Activated naive CD4-positive, alpha-beta T cell treated with anti-CD3 and anti-CD28 coated beads, Interleukin-2, amount 50 U/mL, for 72 hours (primary cell): ENCODE measurements around the gene NR1H3. TPM values are rescaled to one million over a fixed set of nuclear protein-coding genes. Genes with fewer than 3 reads are reported as not detected.
A peak's percentile ranks its signal among the peaks of the same experiment; 100 is the strongest.

ENCODE experiments used
- ATAC-seq, 2 donors: fragments of 150-1000 bp; cut with Tn5 transposase; 2 replicates each; pipeline ENCODE4 v1.10.0; 2021; ENCODE audit warnings: mild to moderate bottlenecking in 2 of 2, moderate library complexity in 2 of 2
- DNase-seq, 2 donors: peaks; one replicate each; pipeline ENCODE4 v3.0.0; 2021 to 2022; ENCODE audit warnings: low spot score in 2 of 2
- H3K27ac Mint-ChIP-seq, 2 donors: one replicate each; pipeline ENCODE4 v1.8.0; 2022; ENCODE audit warnings: mild to moderate bottlenecking in 2 of 2, mixed read lengths in 2 of 2
- H3K36me3 Mint-ChIP-seq, 2 donors: one replicate each; pipeline ENCODE4 v1.8.0; 2022; ENCODE audit warnings: mixed read lengths in 2 of 2
- H3K9me3 Mint-ChIP-seq, 2 donors: one replicate each; pipeline ENCODE4 v1.8.0; 2022; ENCODE audit warnings: mixed read lengths in 2 of 2
- total RNA-seq, 2 donors: library from RNA; stranded (reverse); gene quantifications; one replicate each; pipeline ENCODE4 v1.2.3, GENCODE V29; 2022

Gene NR1H3
- total RNA-seq, 2 donors from 2014 or later, result 6.9 to 11.1 TPM

- Mint-ChIP-seq H3K36me3 (no peaks in the 10 kb centered on the region), H3K27ac (peak overlapping the region in 1 of 2 donors; percentile 58), H3K9me3 (no peaks in the 10 kb centered on the region)
- no peak for ATAC-seq
- no peak for DNase-seq
Observed at GRCh38 chr11:47258317-47258902, 614 bp downstream of the NR1H3 start.

- no peaks in the 10 kb centered on the region for H3K9me3 Mint-ChIP-seq
- no peaks in the 10 kb centered on the region for H3K36me3 Mint-ChIP-seq
- DNase-seq, result peak in 1 of 2 donors; percentile 39
- ATAC-seq, result peak; percentile 85
- peak overlapping the region in 1 of 2 donors; percentile 9 for H3K27ac Mint-ChIP-seq
Observed at GRCh38 chr11:47259232-47259977, 1.6 kb downstream of the NR1H3 start.

DNA sequence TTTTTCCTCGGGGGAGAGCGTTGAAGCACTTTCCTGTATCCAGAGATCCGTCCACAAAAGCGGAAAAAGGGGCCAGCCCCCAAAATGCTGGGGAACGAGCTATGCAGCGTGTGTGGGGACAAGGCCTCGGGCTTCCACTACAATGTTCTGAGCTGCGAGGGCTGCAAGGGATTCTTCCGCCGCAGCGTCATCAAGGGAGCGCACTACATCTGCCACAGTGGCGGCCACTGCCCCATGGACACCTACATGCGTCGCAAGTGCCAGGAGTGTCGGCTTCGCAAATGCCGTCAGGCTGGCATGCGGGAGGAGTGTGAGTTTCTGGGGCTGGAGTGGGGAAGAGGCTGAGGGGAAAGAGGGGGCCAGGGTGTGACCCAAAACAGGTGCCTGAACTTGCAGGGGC is 2.6 kb downstream of the NR1H3 start:
- Mint-ChIP-seq H3K27ac (peak overlapping the region in 1 of 2 donors; percentile 9), H3K9me3 (no peaks in the 10 kb centered on the region), H3K36me3 (no peaks in the 10 kb centered on the region)
- no peak for DNase-seq
- ATAC-seq, result no peak

DNA sequence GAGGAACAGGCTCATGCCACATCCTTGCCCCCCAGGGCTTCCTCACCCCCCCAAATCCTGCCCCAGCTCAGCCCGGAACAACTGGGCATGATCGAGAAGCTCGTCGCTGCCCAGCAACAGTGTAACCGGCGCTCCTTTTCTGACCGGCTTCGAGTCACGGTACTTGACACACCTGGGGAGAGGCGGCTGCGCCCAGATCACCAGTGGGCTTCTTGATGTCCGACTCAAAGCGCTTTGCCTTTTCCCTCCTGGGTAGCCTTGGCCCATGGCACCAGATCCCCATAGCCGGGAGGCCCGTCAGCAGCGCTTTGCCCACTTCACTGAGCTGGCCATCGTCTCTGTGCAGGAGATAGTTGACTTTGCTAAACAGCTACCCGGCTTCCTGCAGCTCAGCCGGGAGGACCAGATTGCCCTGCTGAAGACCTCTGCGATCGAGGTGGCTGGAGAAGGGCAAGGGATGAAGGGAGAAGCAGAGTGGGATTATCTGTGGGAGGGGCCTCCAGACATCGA is 3.5 kb downstream of the NR1H3 start:
- H3K27ac Mint-ChIP-seq, result no peak overlapping the region
- no peaks in the 10 kb centered on the region for H3K9me3 Mint-ChIP-seq
- no peaks in the 10 kb centered on the region for H3K36me3 Mint-ChIP-seq
- no peak for DNase-seq
- no peak for ATAC-seq

GRCh38 chr11:47264119-47264518 is 6.3 kb downstream of the NR1H3 start:
- Mint-ChIP-seq H3K27ac (peak overlapping the region; percentile 24 to 26), H3K9me3 (no peaks in the 10 kb centered on the region), H3K36me3 (no peaks in the 10 kb centered on the region)
- ATAC-seq (no peak), DNase-seq (no peak)

DNA sequence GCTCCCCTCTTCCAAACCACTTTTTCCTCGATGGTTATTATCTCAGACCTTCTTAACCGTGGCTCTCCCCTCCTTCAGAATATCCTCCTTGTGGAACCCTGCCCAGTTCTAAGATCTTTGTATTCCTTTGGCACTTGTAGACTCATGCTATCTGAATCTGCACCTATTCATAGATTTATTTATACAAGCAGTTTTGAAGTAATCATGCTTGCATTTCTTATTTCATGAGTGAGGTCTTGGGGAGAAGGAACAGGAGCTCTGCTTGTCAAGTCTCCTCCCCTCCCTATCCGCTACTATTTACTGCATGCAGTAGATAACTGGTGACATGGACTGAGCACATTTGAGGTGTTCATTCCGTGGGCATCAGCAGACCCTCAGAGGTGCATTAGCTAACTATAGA is 6.7 kb downstream of the NR1H3 start:
- DNase-seq, result no peak
- no peak for ATAC-seq
- peak overlapping the region in 1 of 2 donors; percentile 26 for H3K27ac Mint-ChIP-seq
- no peaks in the 10 kb centered on the region for H3K9me3 Mint-ChIP-seq
- H3K36me3 Mint-ChIP-seq, result no peaks in the 10 kb centered on the region

DNA sequence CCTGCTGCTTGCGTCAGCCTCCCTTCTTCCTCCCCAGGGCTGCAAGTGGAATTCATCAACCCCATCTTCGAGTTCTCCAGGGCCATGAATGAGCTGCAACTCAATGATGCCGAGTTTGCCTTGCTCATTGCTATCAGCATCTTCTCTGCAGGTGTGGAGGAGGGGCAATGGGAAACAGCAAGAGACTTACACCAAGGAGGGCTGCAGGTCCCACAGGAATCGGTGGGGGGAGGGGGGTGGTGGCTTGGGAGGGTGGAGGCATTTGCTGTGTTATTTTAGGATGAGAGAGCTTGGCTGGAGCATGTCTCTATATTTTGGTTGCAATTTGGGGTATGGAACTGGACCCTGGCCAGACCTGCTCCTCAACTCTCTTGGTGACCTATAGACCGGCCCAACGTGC is 10.1 kb downstream of the NR1H3 start:
- DNase-seq (no peak), ATAC-seq (no peak)
- Mint-ChIP-seq H3K9me3 (no peaks in the 10 kb centered on the region), H3K36me3 (peaks cover 0 to 6% of the 10 kb centered on the region in 2 donors), H3K27ac (peak overlapping the region in 1 of 2 donors; percentile 86)

- no peaks in the 10 kb centered on the region for H3K9me3 Mint-ChIP-seq
- peaks cover 0 to 6% of the 10 kb centered on the region in 2 donors for H3K36me3 Mint-ChIP-seq
- H3K27ac Mint-ChIP-seq, result peak overlapping the region; percentile 86 to 95
- DNase-seq (no peak), ATAC-seq (no peak)
Observed at GRCh38 chr11:47268448-47269001, 10.7 kb downstream of the NR1H3 start.

DNA sequence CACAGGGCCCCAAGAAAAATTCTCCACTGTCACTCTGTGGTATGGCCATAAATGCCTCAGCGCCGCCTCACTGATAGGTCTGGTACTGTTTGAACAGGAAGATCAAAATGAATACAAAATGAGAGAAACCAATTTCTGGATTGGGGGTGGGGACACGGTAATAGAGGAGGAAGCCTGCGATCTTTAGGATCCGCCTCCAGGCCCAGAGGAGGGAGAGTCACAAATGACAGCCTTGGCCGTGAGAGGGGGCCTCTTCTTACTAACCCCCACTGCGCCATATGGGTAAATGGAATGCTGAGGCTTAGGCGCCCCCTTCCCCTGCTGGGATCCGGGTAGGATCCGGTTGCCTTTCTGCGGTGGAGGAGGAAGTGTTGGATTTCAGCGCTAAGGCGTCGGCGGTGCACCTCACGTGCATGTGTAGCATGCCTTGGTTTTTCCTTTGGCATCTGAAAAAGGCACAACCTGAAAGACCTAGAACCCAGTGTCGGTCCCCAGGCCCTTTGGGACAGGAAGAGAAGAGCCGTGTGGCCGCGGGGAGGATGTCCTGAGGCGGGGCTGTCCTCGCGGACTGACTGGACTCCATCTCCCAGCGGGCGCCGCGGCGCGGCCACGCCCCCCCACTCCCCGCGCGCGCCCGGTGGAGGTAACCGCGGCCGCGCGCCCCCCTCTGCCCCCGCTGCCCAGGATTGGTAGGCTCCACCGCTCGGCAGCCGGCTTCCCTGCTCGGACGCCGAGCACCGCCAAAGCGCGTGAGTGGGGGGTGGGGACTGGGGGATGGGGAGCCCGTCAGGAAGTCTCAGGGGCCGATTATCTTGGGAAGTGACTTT is 11.4 kb downstream of the NR1H3 start:
- ATAC-seq, result peak; percentile 62 to 72
- Mint-ChIP-seq H3K9me3 (no peaks in the 10 kb centered on the region), H3K36me3 (peaks cover 0 to 6% of the 10 kb centered on the region in 2 donors), H3K27ac (peak overlapping the region; percentile 86 to 95)
- DNase-seq, result peak; percentile 84 to 86

DNA sequence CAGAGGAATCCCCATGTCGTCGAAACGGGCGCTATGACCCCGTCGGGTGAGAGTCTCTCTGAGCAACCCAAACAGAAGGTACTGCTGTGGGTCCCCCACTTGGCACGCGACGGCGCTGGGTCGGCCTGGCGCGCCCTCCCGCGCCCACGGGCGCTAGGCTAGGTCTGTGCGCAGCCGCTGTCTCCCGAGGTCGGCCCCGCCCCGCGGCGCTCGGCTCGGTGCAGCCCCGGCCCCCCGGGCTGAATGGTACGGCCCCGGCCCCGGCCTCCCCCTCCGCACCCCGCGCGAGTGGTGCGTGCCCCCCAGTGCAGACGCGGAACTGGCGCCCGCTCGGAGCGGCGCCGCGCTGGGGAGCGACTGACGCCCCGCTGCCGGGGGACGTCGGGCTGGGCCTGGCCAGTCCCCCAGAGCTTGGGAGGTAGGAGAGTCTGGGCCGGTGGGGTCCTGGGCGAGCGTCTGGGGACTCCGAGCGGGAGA is 12.1 kb downstream of the NR1H3 start, which contains the start of gene MADD:
TSS of gene MADD (plus strand) at position 305 of the 477 bp plus-strand sequence.
- Mint-ChIP-seq H3K27ac (peak within 1 kb of the TSS; percentile 86 to 95), H3K36me3 (peaks cover 0 to 6% of the 10 kb centered on the region in 2 donors), H3K9me3 (no peaks in the 10 kb centered on the region)
- peak; percentile 75 to 86 for ATAC-seq
- DNase-seq, result peak; percentile 90 to 92

- peak overlapping the region; percentile 86 to 93 for H3K27ac Mint-ChIP-seq
- no peaks in the 10 kb centered on the region for H3K9me3 Mint-ChIP-seq
- DNase-seq, result peak in 1 of 2 donors; percentile 65
- peaks cover 0 to 6% of the 10 kb centered on the region in 2 donors for H3K36me3 Mint-ChIP-seq
- ATAC-seq, result peak in 1 of 2 donors; percentile 42
Observed at GRCh38 chr11:47270331-47271271, 12.8 kb downstream of the NR1H3 start.

GRCh38 chr11:47271328-47271727 is 13.5 kb downstream of the NR1H3 start:
- Mint-ChIP-seq H3K36me3 (peaks cover 0 to 10% of the 10 kb centered on the region in 2 donors), H3K9me3 (no peaks in the 10 kb centered on the region), H3K27ac (peak overlapping the region in 1 of 2 donors; percentile 86)
- no peak for DNase-seq
- ATAC-seq, result no peak

- Mint-ChIP-seq H3K9me3 (no peaks in the 10 kb centered on the region), H3K36me3 (peaks cover 0 to 11% of the 10 kb centered on the region in 2 donors), H3K27ac (peak overlapping the region; percentile 45 to 86)
- DNase-seq, result no peak
- no peak for ATAC-seq
Observed at GRCh38 chr11:47271961-47272661, 14.3 kb downstream of the NR1H3 start.

- H3K36me3 Mint-ChIP-seq, result peaks cover 0 to 11% of the 10 kb centered on the region in 2 donors
Observed at GRCh38 chr11:47272706-47273105, 14.9 kb downstream of the NR1H3 start.

More at GRCh38 chr11:47272706-47273105, 14.9 kb downstream of the NR1H3 start:
- DNase-seq (no peak), ATAC-seq (no peak)
- no peaks in the 10 kb centered on the region for H3K9me3 Mint-ChIP-seq
- no peak overlapping the region for H3K27ac Mint-ChIP-seq
